HG03175 (cell line): ENCODE measurements around the gene MORF4L2.
"Not testable (repeated sequence)": the region's sequence is repeated elsewhere in the genome, so short reads cannot be mapped to it uniquely, and the experiment has no call there.

Experiments used
- ATAC-seq: cut with Tn5 transposase; IDR thresholded peaks from one replicate; pipeline ENCODE4 v1.9.1; 2021; ENCODE audit warnings: mild to moderate bottlenecking, moderate library complexity; ENCODE audit not compliant: unreplicated experiment

MORF4L2 gene

GRCh38 chrX:103681443-103681842 is 5.1 kb downstream of the MORF4L2 start:
- no peak for ATAC-seq

GRCh38 chrX:103678199-103678993 is 8.1 kb downstream of the MORF4L2 start:
- ATAC-seq, result no peak

GRCh38 chrX:103674531-103675454 is 11.7 kb downstream of the MORF4L2 start:
- ATAC-seq, result no peak

- no peak for ATAC-seq
Measured at GRCh38 chrX:103669745-103670144, 16.8 kb downstream of the MORF4L2 start.

- ATAC-seq, result no peak
Measured at GRCh38 chrX:103666202-103667107, 20.0 kb downstream of the MORF4L2 start.

- ATAC-seq, result no peak
Measured at GRCh38 chrX:103663981-103664762, 22.3 kb downstream of the MORF4L2 start.

GRCh38 chrX:103659460-103659859 is 27.0 kb downstream of the MORF4L2 start:
- not testable (repeated sequence) for ATAC-seq

- no peak for ATAC-seq
Measured at GRCh38 chrX:103658681-103659433, 27.6 kb downstream of the MORF4L2 start.

- ATAC-seq, result not testable (repeated sequence)
Measured at GRCh38 chrX:103657066-103657465, 29.4 kb downstream of the MORF4L2 start.

- no peak for ATAC-seq
Measured at GRCh38 chrX:103656617-103657016, 29.9 kb downstream of the MORF4L2 start.

GRCh38 chrX:103655230-103656000 is 31.1 kb downstream of the MORF4L2 start:
- ATAC-seq, result not testable (repeated sequence)

GRCh38 chrX:103651151-103651773 is 35.2 kb downstream of the MORF4L2 start:
- no peak for ATAC-seq

- ATAC-seq, result no peak
Measured at GRCh38 chrX:103647630-103648029, 38.9 kb downstream of the MORF4L2 start.

GRCh38 chrX:103644125-103644524 is 42.4 kb downstream of the MORF4L2 start:
- no peak for ATAC-seq

GRCh38 chrX:103640401-103641155 is 45.9 kb downstream of the MORF4L2 start:
- ATAC-seq, result no peak

GRCh38 chrX:103638479-103639346 is 47.8 kb downstream of the MORF4L2 start:
- not testable (repeated sequence) for ATAC-seq
